IMR-90 (cell line): ENCODE data around the gene PAMR1.

Experiments used
- MAFK ChIP-seq: IDR thresholded peaks from 2 replicates; pipeline ENCODE4 v1.6.1; 2012; ENCODE audit warnings: low read depth, low read length, improper control_type of control experiment
- RFX5 ChIP-seq: IDR thresholded peaks from 2 replicates; pipeline ENCODE4 v1.8.0; 2012; ENCODE audit warnings: low read depth, mild to moderate bottlenecking, low read length, moderate library complexity
- TF ChIP-seq, protein P1 (sequence below): conservative IDR thresholded peaks from 2 replicates; pipeline ENCODE4 v1.5.1; 2012; ENCODE audit warnings: mild to moderate bottlenecking, low read depth, low read length, improper control_type of control experiment

DNA sequence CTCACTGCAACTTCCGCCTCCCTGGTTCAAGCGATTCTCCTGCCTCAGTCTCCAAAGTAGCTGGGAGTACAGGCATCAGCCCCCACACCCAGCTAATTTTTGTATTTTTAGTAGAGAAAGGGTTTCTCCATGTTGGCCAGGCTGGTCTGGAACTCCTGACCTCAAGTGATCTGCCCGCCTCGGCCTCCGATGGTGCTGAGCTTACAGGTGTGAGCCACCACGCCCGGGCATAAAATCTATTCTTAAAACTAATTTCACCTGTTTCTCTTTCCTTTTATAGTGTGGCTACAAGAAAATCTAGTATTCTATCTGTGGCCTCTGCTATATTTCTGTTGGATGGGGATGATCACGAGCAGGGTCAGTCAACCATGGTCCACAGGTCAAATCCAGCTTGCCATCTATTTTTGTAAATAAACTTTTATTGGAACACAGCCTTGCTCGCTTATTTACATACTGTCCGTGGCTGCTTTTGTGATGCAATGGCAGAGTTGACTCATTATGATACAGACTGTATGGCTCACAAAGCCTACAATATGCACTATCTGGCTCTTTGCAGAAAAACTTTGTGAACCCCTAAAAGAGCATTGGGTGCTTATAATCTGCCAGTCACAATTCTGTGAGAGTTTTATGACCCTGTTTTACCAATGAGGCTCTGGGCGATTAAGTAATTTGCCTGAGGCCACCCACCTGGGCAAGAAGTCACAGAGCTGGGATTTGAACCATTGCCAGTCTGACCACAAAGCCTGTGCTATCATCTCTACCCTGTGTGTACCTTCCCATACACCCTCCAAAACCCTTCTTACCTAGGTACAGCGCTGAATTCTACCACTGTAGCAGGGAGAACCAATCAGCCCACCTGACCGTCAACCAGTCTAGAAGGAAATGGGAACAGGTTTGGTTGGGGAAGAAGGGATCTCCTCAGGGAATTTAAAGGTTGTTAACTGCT is 134.4 kb downstream of the PAMR1 start:
- TF ChIP-seq, protein P1, sequence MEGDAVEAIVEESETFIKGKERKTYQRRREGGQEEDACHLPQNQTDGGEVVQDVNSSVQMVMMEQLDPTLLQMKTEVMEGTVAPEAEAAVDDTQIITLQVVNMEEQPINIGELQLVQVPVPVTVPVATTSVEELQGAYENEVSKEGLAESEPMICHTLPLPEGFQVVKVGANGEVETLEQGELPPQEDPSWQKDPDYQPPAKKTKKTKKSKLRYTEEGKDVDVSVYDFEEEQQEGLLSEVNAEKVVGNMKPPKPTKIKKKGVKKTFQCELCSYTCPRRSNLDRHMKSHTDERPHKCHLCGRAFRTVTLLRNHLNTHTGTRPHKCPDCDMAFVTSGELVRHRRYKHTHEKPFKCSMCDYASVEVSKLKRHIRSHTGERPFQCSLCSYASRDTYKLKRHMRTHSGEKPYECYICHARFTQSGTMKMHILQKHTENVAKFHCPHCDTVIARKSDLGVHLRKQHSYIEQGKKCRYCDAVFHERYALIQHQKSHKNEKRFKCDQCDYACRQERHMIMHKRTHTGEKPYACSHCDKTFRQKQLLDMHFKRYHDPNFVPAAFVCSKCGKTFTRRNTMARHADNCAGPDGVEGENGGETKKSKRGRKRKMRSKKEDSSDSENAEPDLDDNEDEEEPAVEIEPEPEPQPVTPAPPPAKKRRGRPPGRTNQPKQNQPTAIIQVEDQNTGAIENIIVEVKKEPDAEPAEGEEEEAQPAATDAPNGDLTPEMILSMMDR, result no peak
- TF ChIP-seq MAFK, result no peak
- no peak for TF ChIP-seq RFX5
